Central memory CD4-positive, alpha-beta T cell (primary cell): ENCODE measurements around the gene GAL3ST1.

Experiments
- DNase-seq: peaks from one replicate; pipeline ENCODE4 v3.0.0; 2022

GAL3ST1 gene

DNA sequence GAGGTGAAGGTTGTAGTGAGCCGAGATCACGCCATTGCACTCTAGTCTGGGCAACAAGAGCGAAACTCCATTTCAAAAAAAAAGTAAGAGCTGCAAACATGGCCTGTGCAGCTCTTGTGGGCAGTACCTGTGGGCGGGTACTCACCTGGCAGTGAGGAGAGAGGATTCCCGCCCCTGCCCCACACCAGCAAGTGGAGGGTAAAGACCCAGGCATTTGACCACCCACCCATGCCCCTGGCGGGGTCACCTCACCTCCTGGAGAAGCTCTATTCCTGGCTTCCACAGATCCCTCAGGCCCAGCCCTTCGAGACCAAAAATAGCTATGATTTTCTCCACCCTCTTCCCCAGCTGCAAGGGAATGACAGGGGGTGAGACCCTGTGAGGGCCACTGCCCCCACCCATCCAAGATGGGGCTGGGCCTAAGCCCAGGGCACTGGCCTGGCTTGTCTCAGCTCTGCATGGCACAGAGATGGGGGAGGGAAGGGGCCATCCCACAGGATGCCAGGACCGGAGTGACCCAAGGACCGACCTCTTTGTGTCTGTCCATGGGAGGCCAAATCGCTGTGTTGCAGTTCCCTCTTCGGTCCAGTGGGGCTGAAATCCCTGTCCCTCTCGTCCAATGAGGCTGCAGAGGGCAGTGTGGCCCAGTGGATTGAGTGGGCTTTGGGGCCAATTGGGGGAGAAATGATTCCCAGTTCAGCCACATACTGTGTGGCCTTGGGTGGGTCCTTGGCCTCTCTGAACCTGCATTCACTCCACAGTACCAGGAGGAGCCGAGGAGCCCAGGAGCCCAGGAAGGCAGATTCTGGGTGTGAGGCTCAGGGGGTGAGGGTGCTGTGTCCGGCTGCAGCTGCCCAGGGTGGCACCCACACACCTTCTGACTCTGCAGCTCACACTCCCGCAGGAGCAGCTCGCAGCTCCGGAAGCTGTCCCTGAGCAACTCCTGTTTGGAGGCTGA, 42.5 kb downstream of the GAL3ST1 start:
- DNase-seq: no peak

GRCh38 chr22:30526656-30527055, 47.8 kb downstream of the GAL3ST1 start:
- no peak for DNase-seq

- DNase-seq: no peak
Measured at GRCh38 chr22:30523646-30524489, 50.6 kb downstream of the GAL3ST1 start.

DNA sequence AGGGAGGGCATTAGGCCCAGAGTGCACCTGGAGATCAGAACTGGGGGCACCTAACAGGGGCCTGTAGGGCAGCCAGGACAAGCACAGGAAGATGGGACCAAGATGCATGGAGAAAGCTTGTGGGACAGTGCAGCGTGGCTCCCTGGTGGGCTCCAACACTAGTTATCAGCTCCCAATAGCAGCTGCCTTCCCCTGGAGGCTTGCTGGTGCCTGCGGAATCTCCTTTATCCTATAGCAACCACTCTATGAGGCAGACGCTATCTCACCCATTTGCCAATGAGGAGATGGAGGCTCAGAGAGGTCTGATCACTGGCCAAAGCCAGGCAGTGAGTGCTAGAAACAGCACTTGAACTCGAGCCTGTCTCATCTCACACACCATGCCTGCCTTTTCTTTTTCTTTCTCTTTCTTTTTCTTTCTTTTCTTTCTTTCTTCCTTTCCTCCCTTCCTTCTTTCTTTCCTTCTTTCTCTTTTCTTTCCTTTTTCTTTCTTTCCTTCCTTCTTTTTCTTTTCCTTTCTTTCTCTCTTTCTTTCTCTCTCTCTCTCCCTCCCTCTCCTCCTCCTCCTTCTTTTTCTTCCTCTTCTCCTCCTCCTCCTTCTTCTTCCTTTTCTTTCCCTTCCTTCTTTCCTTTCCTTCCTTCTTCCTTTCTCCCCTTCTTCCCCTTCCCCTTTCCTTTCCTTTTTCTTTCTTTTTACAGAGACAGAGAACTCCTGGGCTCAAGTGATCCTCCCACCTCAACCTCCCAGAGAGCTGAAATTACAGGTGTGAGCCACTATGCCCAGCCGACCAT, 52.9 kb downstream of the GAL3ST1 start:
- no peak for DNase-seq

DNA sequence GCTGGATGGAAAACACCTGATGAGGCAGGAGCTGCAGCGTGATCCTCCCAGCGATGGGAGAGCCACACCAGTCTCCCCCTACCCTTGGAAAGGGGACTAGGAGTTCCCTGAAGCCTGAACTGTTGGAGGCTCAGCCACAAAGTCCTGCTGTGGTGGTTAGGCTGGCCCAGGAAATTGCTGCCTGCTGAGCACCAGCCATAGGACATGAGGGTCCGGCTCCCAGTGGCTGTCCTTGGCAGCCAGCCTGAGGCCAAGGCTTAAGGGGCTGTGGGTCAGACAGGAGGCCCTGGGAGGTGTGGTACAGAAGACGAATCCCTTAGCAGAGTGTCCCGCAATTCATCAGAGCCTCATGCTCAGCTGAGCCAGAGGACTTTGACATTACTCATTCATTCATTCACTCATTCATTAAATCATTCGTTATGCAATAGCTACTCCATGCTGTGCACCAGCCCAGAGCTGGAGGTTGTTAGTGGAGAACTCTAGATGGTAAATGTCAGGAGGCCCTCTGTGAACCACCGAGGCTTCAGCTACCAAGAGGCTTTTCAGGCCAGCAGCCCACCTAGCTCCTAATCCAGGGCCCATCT, 54.5 kb downstream of the GAL3ST1 start:
- no peak for DNase-seq

DNA sequence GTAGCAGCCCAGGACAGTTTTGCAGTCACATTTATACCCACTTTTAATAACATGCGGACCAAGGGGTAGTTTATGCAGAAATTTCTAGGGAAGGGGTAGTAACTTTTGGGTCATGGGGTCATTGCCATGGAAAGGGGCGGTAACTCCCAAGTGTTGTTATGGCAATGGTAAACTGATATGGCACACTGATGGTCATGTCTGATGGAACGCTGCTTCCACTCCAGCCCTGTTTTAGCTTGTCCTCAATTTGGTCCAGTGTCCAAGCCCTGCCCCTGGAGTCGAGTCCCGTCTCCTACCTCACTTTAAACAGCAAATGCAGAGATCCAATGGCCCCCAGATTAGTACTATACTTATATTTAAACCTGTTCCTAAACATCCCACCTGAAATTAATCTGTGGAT, 57.7 kb downstream of the GAL3ST1 start:
- no peak for DNase-seq

- DNase-seq: no peak
Measured at GRCh38 chr22:30516273-30516672, 58.2 kb downstream of the GAL3ST1 start.

DNA sequence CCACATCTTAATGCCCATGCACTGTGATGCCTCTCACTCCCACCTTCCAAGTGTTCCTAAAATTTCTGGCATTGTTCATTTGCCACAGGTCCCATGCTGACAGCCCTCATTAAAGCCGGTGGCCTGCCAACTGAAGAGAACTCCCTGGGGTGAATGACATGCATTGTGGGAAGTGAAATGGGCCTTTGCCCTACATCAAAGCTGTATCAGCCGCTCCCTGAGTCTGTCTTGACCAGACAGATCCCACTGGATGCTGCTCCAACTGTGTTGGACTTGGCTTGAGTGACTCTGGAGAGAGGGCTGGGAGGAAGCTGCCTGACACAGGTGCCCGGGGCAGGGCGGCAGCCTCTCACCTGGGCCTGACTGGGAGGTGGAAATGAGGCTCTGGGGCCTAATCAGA, 60.2 kb downstream of the GAL3ST1 start:
- no peak for DNase-seq

- no peak for DNase-seq
Measured at GRCh38 chr22:30513462-30513861, 61.0 kb downstream of the GAL3ST1 start.

DNA sequence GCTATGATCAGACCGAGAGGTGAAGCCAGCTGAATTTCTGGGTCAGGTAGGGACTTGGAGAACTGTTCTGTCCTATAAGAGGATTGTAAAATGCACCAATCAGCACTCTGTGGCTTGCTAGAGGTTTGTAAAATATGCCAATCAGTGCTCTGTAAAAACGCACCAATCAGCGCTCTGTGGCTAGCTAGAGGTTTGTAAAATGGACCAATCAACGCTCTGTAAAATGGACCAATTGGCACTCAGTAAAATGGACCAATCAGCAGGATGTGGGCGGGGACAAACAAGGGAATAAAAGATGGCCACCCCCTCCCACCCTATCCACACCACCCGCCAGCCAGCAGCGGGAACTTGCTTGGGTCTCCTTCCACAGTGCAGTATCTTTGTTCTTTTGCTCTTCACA, 62.6 kb downstream of the GAL3ST1 start:
- DNase-seq: no peak

GRCh38 chr22:30511109-30511508, 63.4 kb downstream of the GAL3ST1 start:
- DNase-seq: no peak

- no peak for DNase-seq
Measured at GRCh38 chr22:30508216-30508615, 66.2 kb downstream of the GAL3ST1 start.

DNA sequence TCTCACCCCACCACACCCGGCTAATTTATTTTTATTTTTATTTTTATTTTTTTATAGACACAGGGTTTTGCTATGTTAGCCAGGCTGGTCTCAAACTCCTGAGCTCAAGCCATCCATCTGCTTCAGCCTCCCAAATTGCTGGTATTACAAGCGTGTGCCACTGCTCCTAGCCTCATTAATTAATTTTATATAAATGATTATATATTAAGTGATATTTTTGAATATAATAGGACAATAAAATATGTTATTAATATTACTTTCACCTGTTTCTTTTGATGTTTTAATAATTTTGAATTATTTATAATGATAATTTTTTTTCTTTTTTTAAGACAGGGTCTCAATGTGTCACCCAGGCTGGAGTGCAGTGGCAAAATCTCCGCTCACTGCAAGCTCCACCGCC, 66.8 kb downstream of the GAL3ST1 start:
- DNase-seq: no peak

GRCh38 chr22:30506507-30506968, 67.9 kb downstream of the GAL3ST1 start:
- DNase-seq: no peak
